Iris pigment epithelial cell (primary cell): ENCODE measurements around the gene SLC24A3.

Experiments
- DNase-seq: peaks from one replicate; pipeline ENCODE4 v3.0.0-alpha.2; 2011; ENCODE audit warnings: low read depth

Gene SLC24A3

DNA sequence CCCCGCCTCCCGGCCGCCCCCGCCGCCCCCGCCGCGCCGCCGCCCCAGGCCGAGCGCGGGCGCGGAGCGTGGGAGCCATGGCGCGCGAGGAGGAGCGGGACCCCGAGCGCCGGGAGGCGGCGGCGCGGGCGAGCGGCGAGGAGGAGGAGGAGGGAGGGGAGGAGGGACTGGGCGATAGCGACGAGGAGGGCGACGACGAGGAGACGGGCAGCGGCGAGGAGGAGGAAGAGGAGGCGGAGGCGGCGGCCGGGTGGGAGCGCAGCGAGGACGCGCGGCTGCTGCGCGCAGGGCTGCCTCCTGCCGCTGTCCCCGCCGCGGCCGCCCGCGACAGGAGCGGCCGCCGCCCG is at the start of gene SLC24A3:
TSS of gene SLC24A3 (plus strand) at position 174 of the 347 bp plus-strand sequence.
- no peak for DNase-seq

DNA sequence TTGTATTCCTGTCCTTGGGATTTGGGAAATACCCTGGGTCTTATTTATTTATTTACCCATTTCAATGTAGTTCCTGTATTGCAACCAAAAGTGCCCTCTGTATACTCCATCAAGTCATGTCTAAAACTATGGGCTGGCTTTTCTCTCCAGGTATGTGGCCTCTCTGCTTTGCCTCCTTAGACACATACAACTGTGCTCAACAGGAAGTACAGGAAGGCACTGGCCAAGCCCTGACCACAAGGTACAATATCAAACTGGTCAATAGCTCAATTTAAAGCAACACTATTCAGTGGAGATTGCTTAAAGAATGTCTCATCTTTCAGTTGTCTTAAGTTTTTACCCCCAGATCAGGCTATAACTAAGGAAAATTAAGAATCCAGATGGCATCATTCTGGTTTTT is 42.3 kb upstream of the SLC24A3 start:
- no peak for DNase-seq

DNA sequence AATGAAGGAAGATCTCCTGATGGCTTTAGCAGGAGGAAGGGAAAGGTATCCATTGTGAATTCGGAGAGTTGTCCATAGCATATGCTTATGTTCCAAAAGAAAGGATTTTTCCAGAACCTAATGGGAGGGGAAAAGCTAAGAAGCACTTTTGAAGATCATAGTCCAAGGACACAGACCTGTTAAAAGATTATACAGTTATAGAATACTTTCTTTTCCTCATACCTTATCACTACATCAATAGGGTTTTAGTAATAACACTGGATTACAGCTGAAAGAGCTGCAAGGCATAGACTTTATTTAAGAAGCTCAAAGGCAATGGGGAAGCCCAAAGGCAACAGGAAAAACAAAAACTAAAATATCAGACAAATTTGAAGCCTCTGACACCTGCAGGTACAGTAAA is 39.8 kb upstream of the SLC24A3 start:
- DNase-seq, result no peak

DNA sequence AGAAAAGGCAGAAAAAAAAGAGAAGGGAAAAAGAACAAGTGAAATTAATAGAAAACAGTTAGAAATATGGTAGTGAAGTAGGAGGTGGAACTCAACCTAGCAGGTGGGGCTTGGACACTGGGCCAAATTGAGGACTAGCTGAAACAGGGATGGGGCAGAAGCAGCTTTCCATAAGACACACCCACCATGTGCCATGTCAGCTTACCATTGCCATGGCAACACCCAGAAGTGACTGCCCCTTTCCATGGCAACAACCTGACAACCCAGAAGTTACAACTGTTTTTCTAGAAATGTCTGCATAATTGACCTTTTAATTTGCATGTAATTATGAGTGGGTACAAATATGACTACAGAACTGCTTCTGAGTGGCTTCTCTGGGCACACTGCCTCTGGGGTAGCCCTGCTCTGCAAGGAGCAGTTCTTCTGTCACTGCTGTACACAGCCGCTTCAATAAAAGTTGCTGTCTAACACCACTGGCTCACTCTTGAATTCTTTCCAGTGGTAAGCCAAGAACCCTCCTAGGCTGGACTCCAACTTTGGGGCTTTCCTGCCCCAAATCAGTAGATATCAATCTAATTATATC is 35.9 kb upstream of the SLC24A3 start:
- no peak for DNase-seq

DNA sequence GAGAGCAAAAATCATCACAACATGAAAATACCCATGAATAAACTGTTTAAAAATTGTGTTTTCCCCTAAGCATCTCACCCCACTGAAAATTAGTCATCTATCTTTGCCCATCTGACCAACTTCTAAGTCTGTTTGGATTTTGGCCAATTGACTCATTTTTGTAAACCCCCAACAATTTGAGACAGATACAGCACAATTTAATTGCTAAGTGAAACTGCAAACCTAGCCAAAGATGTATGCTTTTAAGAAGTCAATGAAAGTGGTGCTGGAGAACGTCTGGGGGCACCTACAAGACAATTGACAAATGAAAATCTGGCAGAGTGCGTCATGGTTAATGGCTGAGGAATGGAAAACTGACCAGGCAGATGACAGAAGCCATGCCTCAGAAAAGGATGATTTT is 30.9 kb upstream of the SLC24A3 start:
- no peak for DNase-seq

DNA sequence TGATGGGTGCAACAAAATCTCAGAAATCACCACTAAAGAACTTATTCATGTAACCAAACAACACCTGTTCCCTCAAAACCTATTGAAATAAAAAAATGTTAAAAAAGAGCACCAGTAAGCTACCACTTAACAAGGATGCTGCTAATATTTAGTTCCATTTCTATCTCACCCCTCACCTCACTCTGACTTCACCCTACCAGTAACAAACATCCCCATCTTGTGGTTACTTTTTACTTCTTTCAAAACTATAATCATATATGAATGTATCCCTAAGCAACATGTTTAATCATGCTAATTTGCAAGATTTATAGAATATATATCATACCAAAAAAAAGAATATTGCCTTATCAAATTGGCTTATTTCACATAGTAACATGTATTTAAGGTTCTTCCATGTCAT is 27.4 kb upstream of the SLC24A3 start:
- DNase-seq, result no peak

DNA sequence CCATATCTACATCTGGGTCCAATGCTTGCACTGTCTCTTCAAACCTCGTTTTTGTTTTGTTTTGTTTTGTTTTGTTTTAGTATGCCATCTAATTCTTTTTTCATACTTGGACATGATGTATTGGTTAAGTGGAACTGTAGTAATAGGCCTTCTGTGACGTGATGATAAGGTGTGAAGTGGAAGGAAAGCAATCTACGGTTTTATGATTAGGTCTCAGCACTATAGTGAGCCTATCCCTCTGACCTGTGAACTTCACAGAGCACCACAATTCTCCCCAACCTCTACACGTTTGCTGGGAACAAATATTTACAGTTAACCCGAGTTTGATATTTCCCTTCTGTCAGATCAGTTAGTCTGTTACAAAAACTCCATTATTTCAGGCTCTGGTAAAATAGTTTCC is 19.1 kb upstream of the SLC24A3 start:
- no peak for DNase-seq

DNA sequence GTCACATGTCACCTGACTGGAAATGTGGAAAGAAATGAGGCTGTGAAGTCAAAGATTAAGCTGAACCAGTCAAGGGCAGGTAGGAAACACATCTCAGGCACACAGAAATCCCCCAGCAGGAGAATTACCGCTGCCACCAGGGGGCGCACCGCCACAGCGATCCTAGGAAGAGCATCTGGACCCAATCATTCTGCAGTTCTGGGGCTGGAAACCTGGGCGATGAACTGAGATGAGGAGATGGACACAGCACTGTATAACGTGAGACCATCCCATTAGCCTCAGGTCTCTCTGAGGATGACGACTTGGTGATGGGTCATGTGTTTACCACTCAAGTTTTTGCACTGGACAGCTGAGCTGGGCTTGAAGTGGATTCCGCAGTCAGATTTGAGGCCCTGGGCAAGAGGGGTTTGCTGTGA is 6.5 kb upstream of the SLC24A3 start:
- peak; percentile 44 for DNase-seq

DNA sequence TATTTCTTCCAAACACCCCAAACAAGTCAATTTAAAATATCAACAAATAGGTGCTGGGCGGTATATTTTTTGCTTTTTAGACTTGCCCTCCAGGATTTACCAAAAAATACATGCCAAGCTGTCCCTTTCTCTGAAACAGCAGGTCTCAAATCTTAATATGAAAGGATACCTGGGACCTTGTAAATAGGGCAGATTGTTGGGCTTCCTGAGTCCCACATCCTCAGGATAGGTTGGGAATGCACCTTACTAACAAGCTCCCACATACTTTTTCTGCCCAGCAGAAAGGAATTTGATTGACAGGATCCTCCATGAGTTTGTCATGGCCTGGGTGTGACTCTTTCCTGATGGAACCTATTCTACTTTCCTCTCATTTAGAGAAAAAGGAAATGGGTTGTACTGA is 4.9 kb upstream of the SLC24A3 start:
- no peak for DNase-seq

DNA sequence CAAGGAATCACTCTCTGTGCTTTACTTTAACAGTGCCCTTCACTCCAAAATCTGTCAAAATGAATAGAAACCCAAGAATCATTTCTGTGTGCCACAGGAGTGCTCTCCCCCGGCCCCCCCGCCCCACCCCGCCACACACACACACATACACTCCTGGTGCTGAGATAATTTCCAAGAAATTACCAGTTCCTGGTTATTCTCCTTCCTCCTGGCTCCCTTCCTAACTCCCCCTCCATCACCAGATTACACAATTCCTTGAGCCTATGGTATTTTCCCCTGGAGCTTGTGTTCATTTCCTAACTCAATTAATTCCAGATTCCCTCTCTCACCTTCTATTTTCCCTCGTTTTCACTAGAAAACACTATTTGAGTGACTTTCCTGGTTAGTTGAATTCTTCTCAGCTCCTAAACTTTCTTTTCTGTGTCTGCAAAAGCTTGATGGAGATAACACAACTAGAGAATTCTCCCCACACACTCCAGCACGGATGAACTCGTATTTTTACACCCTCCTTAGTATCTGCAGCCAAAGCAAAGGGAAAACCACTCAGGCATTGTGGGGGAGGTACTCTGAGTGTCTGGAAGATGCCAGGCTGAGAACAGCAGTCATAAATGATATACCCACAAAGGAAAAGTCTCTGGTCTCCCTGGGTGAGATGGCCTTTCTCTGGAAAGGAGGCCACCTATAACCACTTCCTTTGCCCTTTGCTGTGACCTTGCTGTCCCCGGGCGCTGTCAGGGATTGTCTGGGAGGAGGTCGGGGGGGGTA is 1.9 kb upstream of the SLC24A3 start:
- peak; percentile 6 for DNase-seq

DNA sequence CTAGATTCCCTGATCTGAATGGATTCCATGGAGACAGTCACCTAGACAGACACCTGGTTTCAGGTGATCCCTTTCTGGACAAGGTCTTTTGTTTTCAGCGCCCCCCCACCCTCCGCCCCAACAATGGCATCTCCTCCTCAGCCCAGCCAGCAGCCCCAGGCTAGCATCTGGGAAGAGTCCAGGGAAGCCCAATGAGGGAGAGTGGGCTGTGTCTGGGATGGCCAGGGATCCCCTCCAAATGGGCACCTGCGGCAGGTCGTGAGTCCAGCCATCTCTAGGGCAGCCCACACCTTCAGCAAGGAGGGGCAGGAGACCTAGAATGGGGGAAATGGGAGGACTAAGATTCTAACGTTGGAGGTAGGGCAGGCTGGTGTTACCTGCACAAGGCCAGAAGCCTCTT is 1.2 kb upstream of the SLC24A3 start:
- DNase-seq, result no peak

DNA sequence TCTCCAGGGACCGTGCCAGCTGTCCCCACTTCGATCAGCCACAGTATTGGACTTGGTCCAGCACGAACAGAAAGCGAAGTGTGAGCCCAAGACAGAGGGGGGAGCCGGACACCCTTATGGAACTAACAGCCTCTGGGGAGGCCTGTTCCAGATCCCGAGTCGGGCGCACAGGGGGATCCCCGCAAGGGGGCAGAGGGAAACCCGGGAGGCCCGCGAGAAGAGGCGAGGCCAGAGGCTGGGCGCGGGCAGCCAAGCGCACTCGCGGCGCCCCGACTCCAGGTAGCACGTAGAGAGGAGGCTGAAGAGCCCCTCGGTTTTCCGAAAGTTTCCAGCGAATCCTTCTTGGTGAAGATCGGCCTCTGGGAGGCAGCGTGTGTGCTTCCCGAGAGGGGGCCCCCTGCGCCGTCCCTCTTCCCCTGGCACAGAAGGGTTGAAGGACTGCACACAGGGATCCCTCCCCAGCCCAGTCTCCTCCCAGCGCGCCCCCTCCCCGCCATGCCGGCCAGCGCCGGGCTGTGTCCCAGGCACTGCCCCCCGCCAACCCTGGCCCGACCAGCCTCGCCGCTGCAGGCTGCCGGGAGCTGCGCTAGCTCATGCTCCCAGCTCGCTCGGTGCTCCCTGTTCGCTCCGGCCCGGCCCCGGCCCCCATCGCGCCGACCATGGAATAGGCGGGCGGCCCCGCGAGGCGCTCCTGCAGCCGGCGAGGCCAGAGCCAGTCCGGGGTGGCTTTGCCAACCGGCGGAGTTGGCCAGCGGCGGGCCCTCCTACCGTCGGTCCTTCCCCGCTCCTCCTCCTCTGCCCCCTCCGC is 577 bp upstream of the SLC24A3 start:
- peak; percentile 10 for DNase-seq

DNA sequence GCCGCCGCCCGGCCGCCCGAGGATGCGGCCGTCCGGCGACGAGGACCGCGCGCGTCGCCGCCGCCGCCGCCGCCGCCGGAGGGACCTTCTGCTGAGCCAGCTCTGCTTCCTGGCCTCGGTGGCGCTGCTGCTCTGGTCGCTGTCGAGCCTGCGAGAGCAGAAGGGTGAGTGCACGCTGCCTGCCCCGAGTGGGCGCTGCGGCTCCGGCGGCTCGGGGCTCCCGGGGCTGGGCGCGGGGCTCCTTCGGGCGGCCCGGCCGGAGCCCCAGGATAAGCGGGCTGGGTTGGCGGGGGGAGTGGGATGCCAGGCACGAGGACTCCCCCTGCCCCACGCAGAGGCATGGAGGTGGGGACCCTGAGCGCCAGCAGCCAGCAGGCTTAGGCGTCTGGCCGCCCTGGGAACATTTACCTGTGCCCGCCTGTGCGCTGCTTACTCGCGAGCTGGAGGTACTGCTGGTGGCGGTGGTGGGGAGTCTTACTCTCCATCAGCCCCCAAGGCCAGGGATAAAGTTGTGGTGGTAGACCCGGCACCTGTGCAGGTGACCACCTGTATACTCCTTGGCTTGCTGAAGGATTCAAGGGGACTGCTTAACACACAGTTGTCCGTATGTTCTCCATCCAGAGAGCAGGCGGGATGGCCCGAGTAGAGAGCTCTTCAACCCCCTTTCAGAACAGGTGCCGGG is 520 bp downstream of the SLC24A3 start:
- DNase-seq, result peak; percentile 47

DNA sequence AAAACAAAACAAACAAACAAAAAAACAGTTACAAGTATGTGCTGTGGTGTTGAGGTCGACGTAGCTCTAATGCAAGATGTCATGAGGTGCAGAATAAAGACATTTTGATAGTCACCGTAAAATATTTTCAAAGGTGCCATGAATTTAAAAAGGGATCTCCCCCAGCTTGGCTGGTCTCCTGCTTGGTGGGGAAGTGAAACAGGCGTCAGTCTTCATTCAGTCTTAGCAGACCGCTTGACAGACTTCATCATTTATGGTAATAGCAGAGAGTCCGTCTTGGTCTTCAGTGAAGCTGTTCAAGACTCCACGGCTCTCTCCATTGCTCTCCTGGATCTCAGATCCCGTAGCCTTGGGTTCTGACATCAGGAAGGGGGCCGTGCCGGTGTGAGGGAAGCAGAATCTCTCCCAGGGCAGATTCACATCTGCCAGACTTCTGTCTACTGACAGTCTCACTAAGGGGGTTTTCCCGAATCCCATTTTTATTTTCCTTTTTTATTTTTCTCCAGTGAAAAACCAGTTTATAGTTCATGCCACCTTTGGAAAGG is 1.6 kb downstream of the SLC24A3 start:
- DNase-seq, result no peak

DNA sequence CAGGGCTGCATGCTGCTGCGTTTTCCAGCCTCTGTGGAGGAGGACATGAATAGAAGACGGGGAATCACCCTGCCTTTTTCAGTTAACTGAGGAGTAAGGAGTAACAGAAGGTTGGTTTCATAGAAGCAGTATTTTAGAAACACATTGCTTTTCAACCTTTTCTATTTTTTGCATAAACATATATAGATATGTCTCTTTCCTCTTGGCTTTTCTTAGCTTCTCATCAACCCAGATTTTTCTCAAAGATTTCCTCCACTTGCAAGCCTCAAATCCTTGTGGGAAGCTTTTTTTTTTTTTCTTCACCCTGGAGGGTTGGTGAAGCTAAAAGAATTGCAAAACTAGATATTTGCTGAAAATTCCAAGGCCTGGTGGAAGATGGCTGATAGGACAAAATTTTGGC is 6.0 kb downstream of the SLC24A3 start:
- no peak for DNase-seq

DNA sequence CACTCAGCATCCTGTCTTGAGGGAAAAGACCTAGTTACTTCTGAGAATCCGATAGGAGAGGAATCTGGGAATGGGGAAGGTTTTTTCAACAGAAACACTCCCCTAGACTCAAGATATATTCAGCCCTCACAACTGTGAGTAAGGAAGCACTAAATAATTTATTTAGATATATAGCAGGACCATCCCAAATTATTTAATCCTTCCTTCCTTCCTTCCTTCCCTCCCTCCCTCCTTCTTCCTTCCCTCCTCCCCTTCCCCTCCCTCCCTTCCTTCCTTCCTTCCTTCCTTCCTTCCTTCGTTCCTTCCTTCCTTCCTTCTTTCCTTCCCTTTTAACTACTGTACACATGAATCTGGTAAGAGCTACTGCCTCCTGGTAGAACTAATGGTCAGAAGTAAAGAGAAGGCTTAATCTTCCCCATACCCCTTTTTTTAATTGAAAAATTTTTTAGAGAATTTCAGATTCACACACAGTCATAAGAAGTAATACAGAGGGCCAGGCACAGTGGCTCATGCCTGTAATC is 10.1 kb downstream of the SLC24A3 start:
- DNase-seq, result no peak

DNA sequence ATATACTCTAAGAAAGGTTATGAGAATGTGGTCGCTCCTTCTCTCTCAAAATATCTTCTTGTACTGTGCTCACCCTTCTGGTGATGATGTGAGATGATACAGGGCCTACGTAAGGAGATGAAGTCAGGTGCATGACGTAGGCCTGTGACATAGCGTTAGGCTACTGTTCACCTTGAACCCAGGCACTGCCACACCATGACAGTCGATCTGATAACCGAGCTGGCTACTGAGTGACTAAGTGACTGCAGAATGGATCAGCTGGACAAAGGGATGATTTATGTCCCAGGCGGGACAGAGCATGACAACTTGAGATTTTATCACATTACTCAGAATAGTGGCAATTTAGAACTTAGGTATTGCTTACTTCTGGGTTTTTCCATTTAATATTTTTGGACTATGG is 11.2 kb downstream of the SLC24A3 start:
- no peak for DNase-seq

DNA sequence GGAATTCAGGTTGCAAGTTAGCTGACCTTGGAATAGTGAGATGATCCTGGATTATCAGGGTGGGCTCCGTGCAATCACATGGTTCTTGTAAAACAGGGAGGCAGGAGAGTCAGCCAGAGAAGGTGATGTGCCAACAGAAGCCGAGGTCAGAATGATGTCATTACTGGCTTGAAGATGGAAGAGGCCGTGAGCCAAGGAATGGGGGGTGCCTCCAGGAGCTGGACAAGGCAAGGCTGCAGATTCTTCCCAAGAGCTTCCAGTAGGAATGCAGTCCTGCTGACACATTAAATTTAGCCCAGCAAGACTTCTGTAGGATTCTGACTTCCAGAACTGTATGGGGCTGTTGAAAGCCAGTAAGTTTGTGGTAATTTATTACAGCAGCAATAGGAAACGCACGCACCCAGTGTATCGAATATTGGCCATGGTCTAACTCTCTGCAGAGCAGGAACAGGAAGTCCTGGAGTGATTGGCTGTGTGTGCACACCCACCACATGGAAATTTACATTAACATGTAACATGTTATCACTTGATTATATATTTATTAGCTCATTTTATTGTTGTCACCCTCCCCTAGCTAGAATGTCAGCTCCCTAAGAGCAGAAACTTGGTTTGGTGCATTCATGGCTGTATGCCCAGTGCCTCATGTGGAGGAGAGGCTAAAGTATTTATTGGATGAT is 19.1 kb downstream of the SLC24A3 start:
- DNase-seq, result no peak

DNA sequence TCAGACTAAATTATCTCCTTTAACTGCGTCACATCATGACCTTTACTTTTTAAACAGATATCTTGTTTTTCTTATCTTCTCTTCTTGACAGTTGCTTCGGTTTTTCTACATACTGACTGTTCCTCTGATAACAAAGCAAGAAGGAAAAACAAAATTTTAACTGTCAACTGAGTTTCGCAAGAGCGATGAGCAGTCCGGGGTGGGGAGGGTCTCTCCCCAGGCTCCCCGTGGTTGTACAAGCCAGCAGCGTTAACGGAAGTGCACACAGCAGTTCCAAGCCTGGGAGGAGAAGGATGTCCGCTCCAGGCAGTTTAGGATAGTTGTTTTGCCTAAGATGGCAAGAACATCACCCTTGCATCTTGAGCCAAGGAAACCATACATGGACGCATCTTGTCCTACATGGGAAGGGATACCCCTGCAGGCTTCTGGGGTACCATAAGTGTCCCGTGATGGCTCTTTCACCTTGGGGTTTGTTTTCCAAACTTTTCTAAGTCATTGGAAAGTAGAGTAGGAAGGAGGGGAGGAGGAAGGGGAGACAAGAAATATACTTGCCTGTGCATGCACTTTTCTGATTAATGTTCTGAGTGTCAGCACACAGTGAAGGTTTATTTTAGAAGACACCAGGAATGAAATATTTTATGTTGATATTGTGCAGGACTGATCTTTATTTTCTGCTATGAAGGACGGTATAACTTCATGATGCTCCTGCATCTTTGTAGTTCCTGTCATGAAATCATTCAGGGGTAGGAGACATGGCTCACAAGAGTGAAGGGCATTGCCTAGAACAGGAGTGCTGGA is 20.8 kb downstream of the SLC24A3 start:
- no peak for DNase-seq

DNA sequence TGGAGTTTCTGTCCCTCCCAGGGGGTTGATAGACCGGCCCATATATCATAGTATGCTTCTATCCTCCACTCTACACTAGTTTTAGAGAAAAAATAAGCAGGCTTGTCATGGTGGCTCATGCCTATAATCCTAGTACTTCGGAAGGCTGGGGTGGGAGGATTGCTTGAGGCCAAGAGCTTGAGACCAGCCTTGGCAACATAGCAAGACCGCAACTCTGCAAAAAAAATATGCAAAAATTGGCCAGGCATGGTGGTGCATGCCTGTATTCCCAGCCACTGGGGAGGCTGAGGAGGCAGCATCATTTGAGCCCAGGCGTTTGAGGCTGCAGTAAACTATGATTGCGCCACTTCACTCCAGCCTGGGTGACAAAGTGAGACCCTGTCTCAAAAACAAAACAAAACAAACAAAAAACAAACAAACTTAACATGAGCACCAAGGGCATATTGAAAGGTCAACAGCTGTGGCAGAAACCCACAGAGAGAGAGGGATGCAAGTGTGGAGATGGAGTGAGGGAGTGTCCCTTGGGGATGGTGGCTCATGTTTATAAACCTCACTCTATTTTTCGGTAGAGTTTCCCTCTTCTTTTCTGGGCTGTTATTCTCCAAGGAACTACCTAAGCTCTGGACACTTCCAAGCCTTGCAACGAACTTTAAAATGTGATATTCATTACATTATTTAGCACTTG is 24.1 kb downstream of the SLC24A3 start:
- DNase-seq, result no peak
